EL (cell line): ENCODE data around the gene MERTK.
"Not testable (repeated sequence)": the region's sequence is repeated elsewhere in the genome, so short reads cannot be mapped to it uniquely, and the experiment has no call there.

Experiments used
- DNase-seq: peaks from one replicate; pipeline ENCODE4 v3.0.0-alpha.2; 2016

The MERTK gene

DNA sequence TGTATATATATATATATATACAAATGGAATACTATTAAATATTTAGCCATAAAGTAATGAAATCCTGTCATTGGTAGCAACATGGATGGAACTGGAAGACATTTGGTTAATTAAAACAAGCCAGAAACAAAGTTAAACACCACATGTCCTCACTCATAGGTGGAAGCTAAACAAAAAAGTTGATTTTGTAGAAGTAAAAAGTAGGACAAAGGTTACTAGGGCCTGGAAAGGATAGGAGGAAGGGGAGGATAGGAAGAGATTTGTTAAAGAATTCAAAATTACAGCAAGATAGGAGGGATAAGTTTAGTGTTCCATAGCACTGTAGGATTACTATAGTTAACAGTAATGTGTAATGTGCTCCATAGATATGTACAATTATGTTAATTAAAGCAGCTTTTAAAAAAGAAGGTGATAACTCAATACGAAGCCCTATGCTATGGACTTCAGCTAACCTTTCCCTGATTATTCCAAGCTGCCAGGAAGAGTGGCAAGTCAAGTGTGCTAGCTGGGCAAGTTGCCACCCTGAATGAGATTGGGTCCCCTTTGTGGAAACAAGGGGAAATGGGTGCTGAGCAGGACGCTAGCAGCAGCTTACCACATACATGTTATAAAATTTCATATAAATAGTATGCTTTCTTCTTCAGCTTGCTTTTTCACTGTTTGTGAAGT is 12.3 kb downstream of the MERTK start:
- DNase-seq: no peak

DNA sequence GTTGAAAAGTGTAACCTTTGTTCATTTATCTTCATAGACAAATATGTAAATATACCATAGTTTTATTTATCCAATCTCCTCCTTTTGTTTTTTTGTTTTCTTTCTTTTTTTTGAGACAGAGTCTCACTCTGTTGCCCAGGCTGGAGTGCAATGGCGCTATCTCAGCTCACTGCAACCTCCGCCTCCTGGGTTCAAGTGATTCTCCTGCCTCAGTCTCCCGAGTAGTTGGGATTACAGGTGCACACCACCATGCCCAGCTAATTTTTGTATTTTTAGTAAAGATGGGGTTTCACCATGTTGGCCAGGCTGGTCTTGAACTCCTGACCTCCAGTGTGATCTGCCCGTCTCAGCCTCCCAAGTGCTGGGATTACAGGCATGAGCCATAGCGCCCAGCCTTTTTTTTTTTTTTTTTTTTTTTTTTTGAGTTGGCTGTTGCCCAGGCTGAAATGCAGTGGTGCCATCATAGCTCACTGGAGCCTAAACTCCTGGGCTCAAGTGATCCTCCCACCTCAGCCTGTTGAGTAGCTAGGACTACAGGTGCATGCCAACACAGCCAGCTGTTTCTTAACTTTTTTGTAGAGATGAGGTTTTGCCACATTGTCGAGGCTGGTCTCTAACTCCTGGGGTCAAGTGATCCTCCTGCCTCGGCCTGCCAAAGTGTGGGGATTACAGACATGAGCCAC is 13.0 kb downstream of the MERTK start:
- not testable (repeated sequence) for DNase-seq

DNA sequence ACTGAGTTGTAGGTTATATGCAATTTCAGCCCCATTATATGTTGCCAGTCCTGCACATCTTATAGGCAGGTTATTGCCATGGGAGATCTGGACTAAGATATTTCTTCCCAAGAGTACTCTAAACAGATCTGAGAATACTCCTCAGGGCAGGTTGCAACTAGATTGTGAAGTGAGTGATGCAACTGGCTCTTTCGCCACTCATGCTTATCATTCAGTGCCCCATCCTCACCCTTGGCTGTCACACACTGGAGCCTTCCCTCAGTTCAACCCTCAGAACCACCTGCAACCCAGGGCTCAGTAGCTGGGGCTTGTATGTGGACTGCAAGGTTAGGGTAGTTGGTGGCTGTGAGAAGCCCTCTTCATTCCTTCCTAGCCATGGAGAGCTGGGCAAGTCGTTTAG is 14.1 kb downstream of the MERTK start:
- no peak for DNase-seq

DNA sequence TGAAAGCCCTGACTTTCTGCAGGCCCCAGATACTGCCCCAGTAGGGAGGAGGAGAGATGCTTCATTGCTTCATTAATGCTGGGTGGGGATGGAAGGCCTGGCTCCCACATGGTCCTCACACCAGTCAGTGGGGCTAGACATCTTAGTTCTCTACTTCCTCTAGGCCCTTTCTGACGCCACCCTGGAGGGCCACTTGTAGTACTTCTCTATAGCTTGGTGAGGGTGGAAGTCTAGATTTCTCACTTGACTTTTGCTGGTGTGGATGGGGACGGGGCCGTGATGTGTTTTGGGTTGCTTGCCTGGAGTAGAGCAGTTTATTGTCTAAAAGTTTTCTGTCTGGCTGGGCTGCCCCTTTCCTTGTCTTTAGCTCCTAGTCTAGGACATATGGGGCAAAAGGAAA is 18.7 kb downstream of the MERTK start:
- DNase-seq: no peak

DNA sequence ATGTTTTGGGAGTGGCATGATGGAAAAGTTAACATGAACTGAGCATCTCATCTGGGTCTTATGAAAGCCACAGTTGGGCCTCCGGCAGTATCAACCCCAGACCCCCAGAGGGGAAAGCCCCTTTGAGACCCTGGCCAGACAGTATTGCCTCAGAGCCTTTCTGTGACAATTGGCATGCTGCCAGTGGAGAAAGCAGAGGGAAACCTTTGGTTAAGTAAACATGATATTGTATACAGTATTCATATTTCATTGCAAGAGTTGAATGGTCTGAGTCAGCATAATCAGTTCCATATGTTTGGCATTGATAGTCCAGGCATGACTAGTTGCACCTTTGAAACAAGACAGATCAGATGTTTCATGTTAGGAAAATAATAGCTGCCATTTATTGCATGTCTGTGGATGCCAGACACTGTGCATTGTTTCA is 20.0 kb downstream of the MERTK start:
- peak; percentile 82 for DNase-seq

DNA sequence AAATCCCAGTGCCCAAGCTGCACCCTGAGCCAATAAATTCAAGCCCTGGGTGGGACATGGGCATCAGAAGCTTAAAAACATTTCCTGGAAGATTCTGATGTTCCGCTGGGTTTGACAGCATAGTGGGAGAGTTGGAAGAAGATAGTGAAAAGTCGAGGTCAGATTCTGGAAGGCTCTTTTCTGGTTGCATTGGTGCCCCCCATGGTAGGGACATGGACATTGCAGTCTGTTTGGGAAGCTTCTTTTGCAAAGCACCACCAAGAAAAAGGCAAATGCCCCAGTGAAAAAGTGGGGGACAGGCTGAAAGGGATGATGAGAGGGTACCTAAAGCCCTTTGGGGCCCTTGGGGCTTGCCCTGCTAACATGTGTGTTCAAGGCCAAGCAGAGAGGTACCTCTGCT is 21.0 kb downstream of the MERTK start:
- no peak for DNase-seq

DNA sequence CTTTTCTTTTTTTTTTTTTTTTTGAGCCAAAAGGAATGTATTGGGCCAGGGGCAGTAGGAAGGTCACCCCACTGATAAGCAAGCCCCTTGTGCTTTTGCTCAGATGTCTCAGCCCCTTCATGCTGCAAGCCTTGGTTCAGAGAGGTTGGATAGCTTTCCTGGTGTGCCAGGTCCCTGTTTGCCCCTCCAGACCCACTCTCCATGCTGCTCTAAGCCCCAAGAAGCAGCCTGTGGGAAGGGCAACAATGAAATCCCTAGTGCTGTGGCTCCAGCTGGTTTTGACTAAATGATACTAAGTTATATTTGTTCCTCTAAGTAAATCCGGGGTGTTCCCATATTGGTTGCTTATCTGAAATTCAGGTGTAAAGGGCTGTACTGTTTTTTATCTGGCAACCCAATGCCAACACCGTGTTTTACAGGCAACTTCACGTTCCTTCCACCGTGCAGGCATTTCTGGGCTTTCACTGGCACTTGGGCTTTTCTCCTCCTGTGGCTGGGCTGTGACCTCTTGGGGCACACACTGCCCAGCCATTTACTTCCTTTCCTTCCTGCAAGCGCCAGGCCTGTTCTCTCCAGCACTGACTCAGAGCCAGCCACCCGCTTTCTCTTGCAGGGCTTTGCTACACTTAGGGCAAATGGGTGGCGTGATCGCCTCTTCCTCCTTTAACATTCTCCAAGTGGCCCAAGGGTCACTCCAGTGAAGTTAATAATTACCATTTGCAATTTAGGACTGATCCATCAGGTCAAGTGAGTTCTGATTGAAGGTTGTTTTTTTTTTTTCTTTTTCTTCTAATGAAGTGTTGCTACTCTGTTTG is 21.6 kb downstream of the MERTK start:
- DNase-seq: peak; percentile 31

DNA sequence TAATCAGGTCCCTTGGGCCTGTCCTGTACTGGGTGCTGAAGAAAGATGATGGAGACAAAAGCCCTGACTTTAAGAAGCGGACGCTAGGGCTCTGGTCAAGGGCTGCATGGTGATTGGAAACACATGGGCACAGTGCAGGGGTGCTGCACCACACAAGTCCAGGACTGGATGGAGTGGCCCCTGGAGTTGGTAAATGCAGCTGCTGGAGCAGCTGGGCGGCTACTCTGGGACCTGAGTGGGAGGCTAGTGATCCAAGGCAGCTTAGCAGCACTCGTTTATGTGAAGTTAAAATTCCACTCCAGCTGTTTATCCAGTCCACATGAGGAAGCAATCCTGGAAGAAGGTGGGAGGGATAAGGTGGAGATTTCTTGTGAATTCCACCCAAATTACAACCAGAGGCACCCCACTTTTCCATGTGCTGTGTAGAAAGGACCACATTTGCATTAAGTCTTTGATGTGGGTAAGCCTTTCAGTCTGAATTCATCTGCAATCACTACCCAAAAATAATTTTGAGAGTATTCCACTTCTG is 24.9 kb downstream of the MERTK start:
- DNase-seq: no peak

DNA sequence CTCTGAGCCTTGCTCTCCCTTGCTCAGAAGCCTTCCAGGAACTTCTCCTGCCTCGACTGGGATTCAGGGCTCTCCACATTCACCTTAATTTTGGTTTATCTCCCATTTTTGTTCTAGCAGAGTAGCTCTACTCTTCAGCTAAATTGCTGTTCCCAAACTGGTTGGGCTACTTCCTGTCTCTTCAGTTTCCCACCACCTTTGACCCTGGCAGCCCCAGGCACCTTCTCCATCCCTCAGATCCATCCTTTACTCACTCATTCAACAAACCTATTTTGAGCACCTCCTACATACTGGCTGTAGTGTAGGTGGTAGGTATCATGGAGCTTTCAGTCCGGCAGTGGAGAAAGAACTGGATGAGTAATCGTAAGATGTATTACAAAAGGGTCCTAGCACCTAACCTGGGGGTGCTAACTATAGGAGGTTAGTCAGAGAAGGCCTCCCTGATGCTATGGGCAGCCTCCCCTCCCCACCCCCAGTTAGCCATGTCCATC is 26.3 kb downstream of the MERTK start:
- DNase-seq: no peak

DNA sequence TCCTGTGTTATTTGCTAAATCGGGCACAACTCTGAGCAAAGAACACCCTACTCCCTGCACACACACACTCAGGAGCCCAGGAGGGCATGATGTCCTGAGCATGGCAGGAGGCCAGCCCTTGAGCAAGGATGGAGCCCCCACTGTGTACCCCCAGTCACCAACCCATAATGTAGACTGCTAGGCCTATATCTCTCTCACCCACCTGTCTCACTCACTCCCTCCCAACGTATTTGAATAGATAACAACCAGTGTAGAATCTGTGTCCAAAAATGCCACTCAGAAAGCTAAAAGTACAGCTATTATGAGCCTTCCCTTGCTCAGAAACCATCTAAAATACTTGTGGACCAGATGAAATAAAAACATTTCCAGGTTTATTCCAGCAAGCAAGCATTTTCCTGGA is 29.3 kb downstream of the MERTK start:
- DNase-seq: no peak

DNA sequence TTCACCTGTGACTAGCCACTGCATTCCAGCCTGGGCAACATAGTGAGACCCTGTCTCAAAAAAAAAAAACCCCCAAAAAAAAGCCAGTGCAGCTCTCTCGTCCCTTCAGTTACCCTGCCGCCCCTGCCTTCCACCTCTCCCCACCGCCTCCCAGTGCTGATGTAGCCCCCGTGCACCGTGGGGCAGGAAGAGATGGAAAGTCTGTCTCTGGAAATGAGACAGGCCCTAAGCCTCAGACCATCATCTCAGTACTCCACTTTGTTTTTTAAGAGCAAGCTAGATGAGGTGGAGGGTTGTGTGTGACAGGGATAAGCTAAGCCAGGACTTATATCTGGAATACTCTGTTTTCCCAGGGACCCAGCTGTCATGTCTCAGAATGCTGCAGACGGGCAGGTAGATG is 32.0 kb downstream of the MERTK start:
- no peak for DNase-seq

DNA sequence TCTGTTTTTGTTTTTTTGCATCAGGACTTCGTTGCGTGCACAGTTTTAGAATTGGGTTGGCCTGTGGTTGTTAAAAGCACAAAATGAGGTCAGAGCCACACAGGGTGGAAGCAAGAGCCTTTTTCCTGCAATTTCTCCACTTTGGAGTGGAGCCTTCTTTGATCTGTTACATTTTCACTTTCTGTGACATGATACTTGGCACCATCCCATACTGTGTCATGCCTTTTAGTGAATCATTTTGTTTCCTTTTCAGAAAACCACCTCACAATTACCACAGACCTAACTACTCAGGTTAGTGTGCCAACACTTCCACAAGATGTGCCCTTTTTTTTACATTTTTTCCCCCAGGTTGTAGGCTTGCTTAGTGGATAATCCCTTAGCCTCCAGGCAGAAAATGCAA is 32.5 kb downstream of the MERTK start:
- DNase-seq: peak; percentile 56

DNA sequence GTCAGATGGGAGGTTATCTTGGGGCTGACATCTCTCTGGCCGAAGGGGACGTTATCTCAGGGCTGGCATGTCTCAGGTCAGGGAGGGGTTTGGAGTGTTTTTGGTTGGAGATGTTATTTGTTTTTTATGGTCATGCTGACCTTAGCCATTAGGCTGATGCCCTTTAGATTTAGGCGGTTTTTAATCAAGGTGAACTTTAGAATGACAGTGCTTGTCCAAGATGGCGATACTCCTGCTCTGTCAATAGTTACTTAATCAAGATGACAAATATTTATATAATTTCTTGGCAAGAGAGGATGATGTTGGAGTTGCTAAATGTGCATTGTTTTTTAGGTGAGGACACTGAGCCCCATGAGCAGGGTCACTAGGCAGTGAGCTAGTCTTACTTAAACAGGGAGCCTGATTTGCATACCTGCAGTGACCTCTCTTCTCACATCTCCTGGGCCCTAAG is 34.5 kb downstream of the MERTK start:
- no peak for DNase-seq

DNA sequence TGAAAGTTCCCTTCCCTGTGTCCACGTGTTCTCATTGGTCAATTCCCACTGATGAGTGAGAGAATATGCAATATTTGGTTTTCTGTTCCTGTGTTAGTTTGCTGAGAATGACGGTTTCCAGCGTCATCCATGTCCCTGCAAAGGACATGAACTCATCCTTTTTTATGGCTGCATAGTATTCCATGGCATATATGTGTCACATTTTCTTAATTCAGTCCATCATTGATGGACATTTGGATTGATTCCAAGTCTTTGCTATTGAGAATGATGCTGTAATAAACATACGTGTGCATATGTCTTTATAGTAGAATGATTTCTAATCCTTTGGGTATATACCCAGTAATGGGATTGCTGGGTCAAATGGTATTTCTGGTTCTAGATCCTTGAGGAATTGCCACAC is 35.5 kb downstream of the MERTK start:
- not testable (repeated sequence) for DNase-seq

DNA sequence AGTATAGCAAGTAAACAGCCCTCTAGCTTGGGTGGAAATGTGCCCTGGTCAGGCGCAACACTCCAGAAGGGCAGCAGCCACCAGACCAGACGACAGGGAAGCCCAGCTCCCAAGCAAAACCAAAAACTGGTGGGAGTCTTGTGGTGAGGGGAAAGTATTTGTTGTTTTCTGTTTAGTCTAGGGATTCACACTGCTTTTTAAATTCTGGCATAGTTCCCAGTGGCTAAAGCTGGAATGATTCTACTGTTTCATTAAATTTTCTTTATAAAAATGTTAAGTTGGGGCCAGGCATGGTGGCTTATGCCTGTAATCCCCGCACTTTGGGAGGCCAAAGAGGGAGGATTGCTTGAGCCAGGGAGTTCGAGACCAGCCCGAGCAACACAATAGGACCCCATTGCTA is 38.5 kb downstream of the MERTK start:
- DNase-seq: no peak

DNA sequence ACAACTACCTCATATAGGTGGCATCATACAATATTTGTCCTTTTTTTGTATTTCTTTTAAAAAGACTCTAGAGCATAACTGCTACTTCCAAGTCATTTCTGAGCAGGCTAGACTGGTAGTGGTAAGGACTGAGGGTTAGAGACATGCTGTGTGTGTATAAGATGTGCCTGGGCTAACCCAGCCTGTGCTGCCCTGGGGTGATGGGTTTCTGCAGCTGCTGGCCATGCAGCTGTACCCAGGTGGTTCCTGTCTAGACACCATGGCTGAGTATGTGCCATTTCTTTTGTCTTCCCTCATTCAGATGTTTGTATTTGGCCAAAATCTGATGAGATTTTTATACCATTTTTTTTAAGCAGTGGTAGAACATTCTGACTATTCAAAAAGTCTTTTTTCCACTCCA is 40.0 kb downstream of the MERTK start:
- no peak for DNase-seq

DNA sequence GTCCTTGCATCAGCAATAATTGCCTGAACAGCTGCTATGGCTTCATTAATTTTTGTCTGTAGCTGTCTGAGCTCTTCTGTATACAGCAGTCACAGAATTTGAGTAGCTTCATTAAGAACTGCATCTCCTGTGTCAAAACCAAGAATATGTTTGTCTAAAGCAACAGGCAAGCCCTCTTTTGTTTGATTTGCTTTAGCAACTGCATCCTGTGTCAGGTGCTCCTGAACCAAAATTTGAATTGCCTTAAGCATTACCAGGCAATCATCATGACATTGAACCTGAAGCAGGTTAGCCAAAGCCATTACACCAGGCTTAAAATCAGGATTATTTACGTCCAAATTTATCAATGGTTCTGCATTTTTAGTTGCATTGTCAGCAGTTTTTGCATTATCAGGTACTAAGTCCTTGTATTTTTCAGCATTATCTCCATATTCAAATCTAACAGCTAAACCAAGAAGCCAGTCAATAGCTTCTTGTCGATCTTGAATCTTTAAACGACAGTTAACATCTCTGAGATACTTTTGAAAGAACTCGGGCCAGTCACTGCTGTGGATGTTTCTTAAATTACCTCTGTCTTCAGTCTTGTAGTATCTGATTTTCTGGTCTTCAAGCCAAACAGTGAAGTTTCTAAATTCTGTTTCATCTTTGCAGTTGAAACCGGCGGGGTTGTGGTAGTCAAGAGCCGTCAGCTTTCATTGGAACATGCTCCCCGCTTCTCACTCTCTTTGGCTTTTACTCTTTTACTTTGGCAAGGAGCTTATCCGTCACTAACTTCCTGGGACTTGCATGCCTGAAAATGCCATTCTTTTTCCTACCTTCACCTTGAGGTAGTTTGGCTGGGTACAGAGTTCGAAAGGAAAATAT is 42.2 kb downstream of the MERTK start:
- no peak for DNase-seq

DNA sequence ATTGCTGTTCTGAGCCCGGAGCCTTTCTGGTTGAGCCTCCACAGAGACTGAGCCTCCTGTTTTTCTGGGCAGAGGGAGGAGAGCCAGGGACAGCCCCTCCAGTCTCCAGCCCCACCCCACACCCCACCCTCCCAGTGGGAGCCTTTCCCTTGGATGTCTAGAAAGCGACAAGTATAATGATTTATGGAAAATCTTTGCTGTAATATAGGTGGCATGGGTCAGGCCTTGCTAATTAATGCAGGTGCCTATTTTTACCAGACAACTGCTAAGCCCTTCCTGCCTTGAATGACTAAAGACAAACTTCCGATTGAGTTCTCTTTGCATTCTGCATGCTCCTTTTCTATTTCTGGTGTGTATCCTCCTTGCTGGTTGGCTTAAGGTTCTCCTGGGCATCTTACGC is 43.1 kb downstream of the MERTK start:
- no peak for DNase-seq

DNA sequence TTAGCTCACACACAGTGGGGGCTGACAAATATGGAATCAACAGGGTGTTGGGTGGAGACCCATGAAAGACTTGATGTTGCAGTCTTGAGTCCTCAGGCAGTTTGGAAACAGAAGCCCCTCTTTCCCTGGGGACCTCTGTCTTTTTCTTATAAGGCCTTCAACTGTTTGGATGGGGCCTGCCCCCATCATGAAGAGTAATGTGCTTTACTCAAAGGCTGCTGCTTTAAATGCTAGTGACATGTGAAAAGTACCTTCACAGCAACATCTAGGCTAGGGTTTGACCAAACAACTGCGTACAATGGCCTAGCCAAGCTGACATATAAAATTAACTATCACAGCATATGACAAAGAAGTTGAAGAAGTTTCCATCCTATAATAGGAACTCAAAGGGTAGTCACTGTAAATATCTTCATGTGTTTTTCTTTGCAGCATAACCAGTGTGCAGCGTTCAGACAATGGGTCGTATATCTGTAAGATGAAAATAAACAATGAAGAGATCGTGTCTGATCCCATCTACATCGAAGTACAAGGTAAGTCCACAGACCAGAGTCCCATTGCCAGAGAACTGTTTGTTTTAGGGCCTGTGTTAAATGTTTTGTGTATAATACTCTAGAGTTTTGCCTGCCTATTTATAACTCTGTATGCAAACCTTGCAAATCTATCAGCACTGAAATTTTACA is 46.3 kb downstream of the MERTK start:
- no peak for DNase-seq

DNA sequence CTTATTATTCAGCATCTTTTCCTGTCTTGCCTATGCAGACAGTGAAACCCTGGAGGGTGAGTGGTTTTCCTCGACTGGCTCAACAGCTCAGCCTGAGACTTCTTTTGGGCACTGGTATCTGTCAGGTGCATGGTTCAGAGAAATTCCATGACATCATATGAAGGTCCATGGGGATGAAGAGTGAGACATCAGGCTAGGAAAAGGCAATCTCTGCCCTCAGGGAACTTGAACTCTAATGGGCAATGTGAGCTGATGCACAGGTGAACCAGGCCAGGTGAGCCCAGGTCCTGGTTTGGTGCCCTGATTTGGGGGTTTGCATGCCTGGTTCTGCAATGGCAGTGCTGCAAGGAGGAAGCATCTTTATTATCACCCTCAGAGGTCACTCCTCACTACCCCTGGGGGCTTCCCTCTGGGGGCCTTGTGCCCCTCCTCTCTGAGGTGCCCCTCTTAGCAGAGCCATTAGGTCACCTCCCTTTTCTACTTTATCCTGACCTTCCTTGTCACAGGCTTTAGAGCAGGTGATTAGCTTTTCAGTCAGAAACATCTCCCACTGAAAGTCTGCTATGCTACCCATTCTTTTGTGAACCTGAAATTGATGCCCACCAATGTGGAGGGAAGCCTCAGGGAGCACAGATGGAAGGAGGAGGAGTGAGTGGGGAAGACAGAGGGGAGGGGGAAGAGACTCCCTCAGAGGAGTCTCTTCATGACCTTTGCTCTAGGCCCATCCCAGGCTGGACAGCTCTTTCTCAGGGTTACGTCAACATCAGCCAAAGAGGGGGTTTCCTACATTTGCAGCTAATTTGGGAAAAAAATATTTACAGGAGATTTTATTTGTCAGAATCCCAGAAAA is 47.3 kb downstream of the MERTK start:
- no peak for DNase-seq
